ENCODE results near the gene MYNN. TPM values are rescaled to one million over a fixed set of nuclear protein-coding genes. Genes with fewer than 3 reads are reported as not detected.

Gene MYNN
- polyA plus RNA-seq, 4 donors, result 7.5 to 17.5 (median 10.9) TPM

DNA sequence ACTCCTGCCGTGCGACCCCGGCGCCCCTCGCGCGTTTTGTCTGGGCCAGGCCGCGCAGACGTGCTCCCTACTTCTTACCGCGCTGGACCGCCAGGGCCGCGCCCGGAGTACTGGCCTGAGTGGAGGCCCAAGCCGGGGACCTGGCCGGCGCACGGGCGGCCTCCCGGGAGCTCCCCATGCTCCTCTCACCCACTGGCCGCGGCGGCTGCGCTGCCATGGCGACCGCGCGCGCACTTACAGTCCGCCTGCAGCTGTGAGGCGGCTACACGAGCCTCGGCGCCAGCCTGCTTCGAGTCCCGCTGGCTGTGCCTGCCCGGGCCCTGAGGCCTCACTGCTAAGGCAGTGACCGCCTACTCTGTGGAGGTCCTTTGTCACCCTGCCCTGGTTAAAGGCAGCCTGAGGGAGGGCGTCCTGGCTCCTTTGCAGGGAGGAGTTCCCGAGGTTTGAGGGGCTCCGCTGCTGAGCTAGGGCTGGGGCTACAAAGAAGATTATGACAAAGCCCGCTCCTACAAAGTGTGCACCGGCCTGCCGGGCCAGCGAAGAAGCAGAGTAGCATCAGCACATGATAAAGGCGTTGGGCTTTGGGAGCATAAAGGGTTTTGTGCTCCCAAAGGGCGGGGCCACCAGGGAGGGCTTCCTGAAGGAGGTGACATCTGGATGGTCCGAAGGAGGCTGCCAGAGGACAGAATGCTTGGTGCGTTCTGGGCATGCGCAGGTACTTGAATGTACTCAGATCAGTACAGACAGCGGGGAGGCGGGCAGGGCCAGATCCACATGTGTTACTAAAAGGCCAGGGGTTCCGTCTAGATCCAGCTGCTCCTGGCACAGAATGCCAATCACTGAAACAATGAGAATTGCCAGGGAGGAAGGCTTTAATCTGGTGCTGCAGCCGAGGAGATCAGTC is 39.4 kb downstream of the MYNN start, which contains the start of the genes LRRC34 and LRRIQ4:
LRRC34 (minus strand) TSS at position 573 of the 904 bp plus-strand sequence; CDS start at position 217, 356 bp downstream.
LRRIQ4 (plus strand) TSS at position 539 of the 904 bp plus-strand sequence. CDS start 9,052 bp downstream, outside the sequence.
- H3K36me3 ChIP-seq (ENCODE audit: control insufficient read depth in 3 of 3, insufficient read depth in 2 of 3, low read depth in 1 of 3, low read length in 3 of 3), result no peaks in the 10 kb centered on the region
- DNase-seq, result peak; percentile 74 to 77
- no peaks in the 10 kb centered on the region for H3K9me3 ChIP-seq (ENCODE audit: control insufficient read depth in 2 of 2, insufficient read depth in 1 of 2, low read depth in 1 of 2, low read length in 1 of 2)
- H3K27me3 ChIP-seq (ENCODE audit: control insufficient read depth in 3 of 3, insufficient read depth in 3 of 3, low read length in 3 of 3), result peaks cover 0 to 5% (median 0%) of the 10 kb centered on the region in 3 donors
- FAIRE-seq, result no peak
- WGBS, 3 donors, result 4 to 6% (median 4%) methylated on average over 33 to 56 of the region's 56 CpGs
- peak within 1 kb of the TSS; percentile 24 to 64 (median 54) for H3K27ac ChIP-seq (ENCODE audit: low read depth in 1 of 3, low read length in 2 of 3)
- H3K4me1 ChIP-seq (ENCODE audit: control insufficient read depth in 3 of 3, insufficient read depth in 2 of 3, low read depth in 1 of 3, low read length in 2 of 3), result peaks cover 0 to 8% (median 0%) of the 10 kb centered on the region in 3 donors
- peak within 1 kb of the TSS; percentile 39 to 65 (median 54) for H3K4me3 ChIP-seq (ENCODE audit: low read depth in 1 of 3, low read length in 3 of 3)

DNA sequence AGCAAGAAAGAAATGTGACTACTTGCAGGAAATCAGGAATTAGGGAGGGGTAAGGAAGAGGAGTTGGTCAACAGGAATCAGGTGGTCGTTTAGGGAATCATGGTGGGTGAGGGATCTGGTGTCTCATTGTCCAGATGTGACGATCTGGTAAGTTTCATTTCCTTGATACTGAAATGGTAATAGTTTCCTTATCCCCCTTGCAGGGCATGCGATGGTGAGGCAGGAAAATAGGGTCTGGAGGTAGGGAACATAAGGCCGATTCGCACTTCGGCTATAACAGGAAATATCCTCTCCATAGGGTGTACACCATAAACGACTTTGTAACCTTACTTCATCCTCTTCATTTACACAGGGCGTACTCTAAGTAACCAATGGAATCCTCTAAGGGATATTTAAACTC is 40.1 kb downstream of the MYNN start:
- no peaks in the 10 kb centered on the region for H3K9me3 ChIP-seq (ENCODE audit: control insufficient read depth in 2 of 2, insufficient read depth in 1 of 2, low read depth in 1 of 2, low read length in 1 of 2)
- no peaks in the 10 kb centered on the region for H3K36me3 ChIP-seq (ENCODE audit: control insufficient read depth in 3 of 3, insufficient read depth in 2 of 3, low read depth in 1 of 3, low read length in 3 of 3)
- FAIRE-seq, result no peak
- H3K27me3 ChIP-seq (ENCODE audit: control insufficient read depth in 3 of 3, insufficient read depth in 3 of 3, low read length in 3 of 3), result peaks cover 0 to 10% (median 0%) of the 10 kb centered on the region in 3 donors
- H3K27ac ChIP-seq (ENCODE audit: low read depth in 1 of 3, low read length in 2 of 3), result no peak overlapping the region
- 34 to 46% (median 44%) methylated on average over 8 of the region's 8 CpGs for WGBS, 3 donors
- peak overlapping the region in 2 of 3 donors; percentile 54 to 65 for H3K4me3 ChIP-seq (ENCODE audit: low read depth in 1 of 3, low read length in 3 of 3)
- H3K4me1 ChIP-seq (ENCODE audit: control insufficient read depth in 3 of 3, insufficient read depth in 2 of 3, low read depth in 1 of 3, low read length in 2 of 3), result peaks cover 0 to 8% (median 0%) of the 10 kb centered on the region in 3 donors
- no peak for DNase-seq

GRCh38 chr3:169813757-169814517 is 40.7 kb downstream of the MYNN start:
- Histone ChIP-seq H3K4me3 (ENCODE audit: low read depth in 1 of 3, low read length in 3 of 3) (peak overlapping the region in 2 of 3 donors; percentile 54 to 65), H3K36me3 (ENCODE audit: control insufficient read depth in 3 of 3, insufficient read depth in 2 of 3, low read depth in 1 of 3, low read length in 3 of 3) (no peaks in the 10 kb centered on the region), H3K27ac (ENCODE audit: low read depth in 1 of 3, low read length in 2 of 3) (peak overlapping the region in 1 of 3 donors; percentile 40), H3K27me3 (ENCODE audit: control insufficient read depth in 3 of 3, insufficient read depth in 3 of 3, low read length in 3 of 3) (peaks cover 0 to 10% (median 0%) of the 10 kb centered on the region in 3 donors), H3K9me3 (ENCODE audit: control insufficient read depth in 2 of 2, insufficient read depth in 1 of 2, low read depth in 1 of 2, low read length in 1 of 2) (no peaks in the 10 kb centered on the region), H3K4me1 (ENCODE audit: control insufficient read depth in 3 of 3, insufficient read depth in 2 of 3, low read depth in 1 of 3, low read length in 2 of 3) (peaks cover 0 to 8% (median 0%) of the 10 kb centered on the region in 3 donors)
- 50 to 55% (median 53%) methylated on average over 27 of the region's 27 CpGs for WGBS, 3 donors
- DNase-seq (peak; percentile 40 to 75), FAIRE-seq (no peak)

GRCh38 chr3:169815590-169816150 is 42.5 kb downstream of the MYNN start:
- Histone ChIP-seq H3K27ac (ENCODE audit: low read depth in 1 of 3, low read length in 2 of 3) (no peak overlapping the region), H3K4me1 (ENCODE audit: control insufficient read depth in 3 of 3, insufficient read depth in 2 of 3, low read depth in 1 of 3, low read length in 2 of 3) (peaks cover 0 to 8% (median 0%) of the 10 kb centered on the region in 3 donors), H3K9me3 (ENCODE audit: control insufficient read depth in 2 of 2, insufficient read depth in 1 of 2, low read depth in 1 of 2, low read length in 1 of 2) (no peaks in the 10 kb centered on the region), H3K36me3 (ENCODE audit: control insufficient read depth in 3 of 3, insufficient read depth in 2 of 3, low read depth in 1 of 3, low read length in 3 of 3) (no peaks in the 10 kb centered on the region), H3K27me3 (ENCODE audit: control insufficient read depth in 3 of 3, insufficient read depth in 3 of 3, low read length in 3 of 3) (peaks cover 0 to 10% (median 0%) of the 10 kb centered on the region in 3 donors), H3K4me3 (ENCODE audit: low read depth in 1 of 3, low read length in 3 of 3) (no peak overlapping the region)
- 93 to 98% (median 94%) methylated on average over 4 of the region's 4 CpGs for WGBS, 3 donors
- FAIRE-seq (no peak), DNase-seq (no peak)

DNA sequence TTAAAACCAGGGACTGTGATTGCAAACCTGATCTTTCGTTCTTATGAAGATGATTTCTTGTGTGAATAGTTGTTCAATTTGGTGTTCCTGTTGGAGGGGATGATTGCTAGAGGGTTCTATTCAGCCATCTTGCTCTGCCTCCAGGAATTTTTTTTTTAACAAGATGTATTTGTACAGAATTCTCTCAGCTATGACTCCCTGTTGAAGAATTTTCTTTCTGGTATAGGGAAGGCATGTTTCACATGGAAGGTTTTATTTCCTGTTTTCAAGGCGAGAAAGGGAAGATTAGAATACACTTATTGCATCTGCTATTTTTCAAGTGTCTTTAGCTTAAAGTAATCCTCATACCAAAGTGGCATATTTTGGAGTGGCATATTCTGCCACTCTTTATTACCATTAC is 45.1 kb downstream of the MYNN start:
- 73 to 91% (median 81%) methylated on average over 2 of the region's 2 CpGs for WGBS, 3 donors
- DNase-seq, result no peak
- FAIRE-seq, result no peak
- Histone ChIP-seq H3K27ac (ENCODE audit: low read depth in 1 of 3, low read length in 2 of 3) (no peak overlapping the region), H3K9me3 (ENCODE audit: control insufficient read depth in 2 of 2, insufficient read depth in 1 of 2, low read depth in 1 of 2, low read length in 1 of 2) (no peaks in the 10 kb centered on the region), H3K4me1 (ENCODE audit: control insufficient read depth in 3 of 3, insufficient read depth in 2 of 3, low read depth in 1 of 3, low read length in 2 of 3) (no peaks in the 10 kb centered on the region), H3K4me3 (ENCODE audit: low read depth in 1 of 3, low read length in 3 of 3) (no peak overlapping the region), H3K36me3 (ENCODE audit: control insufficient read depth in 3 of 3, insufficient read depth in 2 of 3, low read depth in 1 of 3, low read length in 3 of 3) (no peaks in the 10 kb centered on the region), H3K27me3 (ENCODE audit: control insufficient read depth in 3 of 3, insufficient read depth in 3 of 3, low read length in 3 of 3) (peaks cover 0 to 5% (median 3%) of the 10 kb centered on the region in 3 donors)

DNA sequence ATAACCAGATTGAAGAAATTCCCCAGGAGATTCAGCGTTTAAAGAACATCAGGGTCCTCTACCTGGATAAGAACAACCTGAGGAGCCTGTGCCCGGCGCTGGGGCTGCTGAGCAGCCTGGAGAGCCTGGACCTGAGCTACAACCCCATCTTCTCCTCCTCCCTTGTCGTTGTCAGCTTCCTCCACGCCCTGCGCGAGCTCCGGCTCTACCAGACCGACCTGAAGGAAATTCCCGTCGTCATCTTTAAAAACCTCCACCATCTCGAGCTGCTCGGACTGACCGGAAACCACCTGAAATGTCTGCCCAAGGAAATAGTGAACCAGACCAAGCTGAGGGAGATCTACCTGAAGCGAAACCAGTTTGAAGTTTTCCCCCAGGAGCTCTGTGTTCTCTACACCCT is 48.9 kb downstream of the MYNN start:
- DNase-seq, result no peak
- WGBS, 3 donors, result 89 to 94% (median 93%) methylated on average over 15 of the region's 15 CpGs

DNA sequence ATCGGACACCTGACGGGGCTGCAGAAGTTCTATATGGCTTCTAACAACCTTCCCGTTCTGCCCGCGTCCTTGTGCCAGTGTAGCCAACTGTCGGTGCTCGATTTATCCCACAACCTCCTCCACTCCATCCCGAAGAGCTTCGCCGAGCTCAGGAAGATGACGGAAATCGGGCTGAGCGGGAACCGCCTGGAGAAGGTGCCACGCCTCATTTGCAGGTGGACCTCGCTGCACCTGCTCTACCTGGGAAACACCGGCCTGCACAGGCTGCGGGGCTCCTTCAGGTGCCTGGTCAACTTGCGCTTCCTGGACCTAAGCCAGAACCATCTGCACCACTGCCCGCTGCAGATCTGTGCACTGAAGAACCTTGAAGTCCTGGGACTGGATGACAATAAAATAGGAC is 49.3 kb downstream of the MYNN start:
- Histone ChIP-seq H3K4me3 (ENCODE audit: low read depth in 1 of 3, low read length in 3 of 3) (no peak overlapping the region), H3K9me3 (ENCODE audit: control insufficient read depth in 2 of 2, insufficient read depth in 1 of 2, low read depth in 1 of 2, low read length in 1 of 2) (no peaks in the 10 kb centered on the region), H3K36me3 (ENCODE audit: control insufficient read depth in 3 of 3, insufficient read depth in 2 of 3, low read depth in 1 of 3, low read length in 3 of 3) (no peaks in the 10 kb centered on the region), H3K27me3 (ENCODE audit: control insufficient read depth in 3 of 3, insufficient read depth in 3 of 3, low read length in 3 of 3) (peaks cover 0 to 5% (median 3%) of the 10 kb centered on the region in 3 donors), H3K4me1 (ENCODE audit: control insufficient read depth in 3 of 3, insufficient read depth in 2 of 3, low read depth in 1 of 3, low read length in 2 of 3) (no peaks in the 10 kb centered on the region), H3K27ac (ENCODE audit: low read depth in 1 of 3, low read length in 2 of 3) (no peak overlapping the region)
- DNase-seq, result no peak
- 88 to 96% (median 93%) methylated on average over 20 of the region's 20 CpGs for WGBS, 3 donors
- no peak for FAIRE-seq

More for the DNA sequence above, 48.9 kb downstream of the MYNN start:
- Histone ChIP-seq H3K4me1 (ENCODE audit: control insufficient read depth in 3 of 3, insufficient read depth in 2 of 3, low read depth in 1 of 3, low read length in 2 of 3) (no peaks in the 10 kb centered on the region), H3K9me3 (ENCODE audit: control insufficient read depth in 2 of 2, insufficient read depth in 1 of 2, low read depth in 1 of 2, low read length in 1 of 2) (no peaks in the 10 kb centered on the region), H3K27ac (ENCODE audit: low read depth in 1 of 3, low read length in 2 of 3) (no peak overlapping the region), H3K27me3 (ENCODE audit: control insufficient read depth in 3 of 3, insufficient read depth in 3 of 3, low read length in 3 of 3) (peaks cover 0 to 5% (median 3%) of the 10 kb centered on the region in 3 donors), H3K36me3 (ENCODE audit: control insufficient read depth in 3 of 3, insufficient read depth in 2 of 3, low read depth in 1 of 3, low read length in 3 of 3) (no peaks in the 10 kb centered on the region), H3K4me3 (ENCODE audit: low read depth in 1 of 3, low read length in 3 of 3) (no peak overlapping the region)
- no peak for FAIRE-seq

GRCh38 chr3:169822983-169823382 is 49.8 kb downstream of the MYNN start:
- Histone ChIP-seq H3K4me3 (ENCODE audit: low read depth in 1 of 3, low read length in 3 of 3) (no peak overlapping the region), H3K27ac (ENCODE audit: low read depth in 1 of 3, low read length in 2 of 3) (no peak overlapping the region), H3K4me1 (ENCODE audit: control insufficient read depth in 3 of 3, insufficient read depth in 2 of 3, low read depth in 1 of 3, low read length in 2 of 3) (no peaks in the 10 kb centered on the region), H3K27me3 (ENCODE audit: control insufficient read depth in 3 of 3, insufficient read depth in 3 of 3, low read length in 3 of 3) (peaks cover 0 to 3% (median 2%) of the 10 kb centered on the region in 3 donors), H3K9me3 (ENCODE audit: control insufficient read depth in 2 of 2, insufficient read depth in 1 of 2, low read depth in 1 of 2, low read length in 1 of 2) (no peaks in the 10 kb centered on the region), H3K36me3 (ENCODE audit: control insufficient read depth in 3 of 3, insufficient read depth in 2 of 3, low read depth in 1 of 3, low read length in 3 of 3) (no peaks in the 10 kb centered on the region)
- FAIRE-seq, result no peak
- WGBS, 3 donors, result 70 to 79% (median 76%) methylated on average over 6 of the region's 6 CpGs
- peak in 1 of 2 donors; percentile 12 for DNase-seq
